Skeletal muscle tissue (tissue), 4 donors: Measurements from ENCODE around the gene RBMS3. TPM values are rescaled to one million over a fixed set of nuclear protein-coding genes. Genes with fewer than 3 reads are reported as not detected.

Experiments
- H3K27ac ChIP-seq: one replicate; pipeline ENCODE4 v1.7.0; 2013; ENCODE audit warnings: mild to moderate bottlenecking, low read depth, low read length, inconsistent platforms
- H3K27me3 ChIP-seq, 3 donors: one replicate each; pipeline ENCODE4 v1.7.0; 2013; ENCODE audit warnings: low read length in 3 of 3; ENCODE audit not compliant: control insufficient read depth in 3 of 3, insufficient read depth in 3 of 3
- H3K36me3 ChIP-seq, 3 donors: one replicate each; pipeline ENCODE4 v1.7.0; 2013; ENCODE audit warnings: low read length in 3 of 3; ENCODE audit not compliant: control insufficient read depth in 3 of 3, insufficient read depth in 3 of 3
- H3K4me1 ChIP-seq, 3 donors: one replicate each; pipeline ENCODE4 v1.7.0; 2013; ENCODE audit warnings: low read length in 3 of 3, mild to moderate bottlenecking in 3 of 3; ENCODE audit not compliant: control insufficient read depth in 3 of 3, insufficient read depth in 3 of 3
- H3K4me3 ChIP-seq, 3 donors: one replicate each; pipeline ENCODE4 v1.7.0; 2013; ENCODE audit warnings: low read length in 3 of 3
- H3K9ac ChIP-seq, 3 donors: one replicate each; pipeline ENCODE4 v1.7.0; 2013; ENCODE audit warnings: low read length in 3 of 3, mild to moderate bottlenecking in 3 of 3, moderate library complexity in 2 of 3, low read depth in 1 of 3
- H3K9me3 ChIP-seq, 3 donors: one replicate each; pipeline ENCODE4 v1.7.0; 2013; ENCODE audit warnings: low read length in 3 of 3; ENCODE audit not compliant: control insufficient read depth in 3 of 3
- total RNA-seq: library from RNA; depleted of rRNA; stranded (reverse); fragments of >200 nt; gene quantifications from one replicate; pipeline ENCODE4 v1.2.3, GENCODE V29; 2014
- donor health status: Osteomylitis.

The RBMS3 gene
- total RNA-seq, 1 donor from 2014 or later: 79.9 TPM

DNA sequence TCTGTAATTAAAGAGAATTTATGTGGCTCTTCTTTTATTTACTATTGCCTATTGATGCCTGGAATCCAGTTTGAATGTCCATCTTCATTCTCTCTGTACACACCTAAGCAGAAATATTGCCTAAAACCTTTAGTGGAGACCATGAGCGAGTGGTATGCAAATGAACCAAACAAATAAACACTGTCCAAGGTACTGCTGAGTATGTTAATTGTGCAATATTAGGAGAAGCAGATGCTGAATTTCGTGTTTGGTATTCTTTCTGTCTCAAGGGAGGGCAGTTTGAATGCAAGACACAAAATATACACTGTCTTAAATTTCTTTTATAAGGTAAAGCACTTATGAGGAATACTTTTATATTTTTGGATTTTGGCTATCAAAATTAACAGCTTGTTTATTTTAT is 440.9 kb downstream of the RBMS3 start:
- H3K27me3 ChIP-seq: no peaks in the 10 kb centered on the region
- no peaks in the 10 kb centered on the region for H3K4me1 ChIP-seq
- H3K9ac ChIP-seq: no peak overlapping the region
- no peaks in the 10 kb centered on the region for H3K9me3 ChIP-seq
- H3K4me3 ChIP-seq: no peak overlapping the region
- H3K27ac ChIP-seq: no peak overlapping the region
- H3K36me3 ChIP-seq: no peaks in the 10 kb centered on the region

DNA sequence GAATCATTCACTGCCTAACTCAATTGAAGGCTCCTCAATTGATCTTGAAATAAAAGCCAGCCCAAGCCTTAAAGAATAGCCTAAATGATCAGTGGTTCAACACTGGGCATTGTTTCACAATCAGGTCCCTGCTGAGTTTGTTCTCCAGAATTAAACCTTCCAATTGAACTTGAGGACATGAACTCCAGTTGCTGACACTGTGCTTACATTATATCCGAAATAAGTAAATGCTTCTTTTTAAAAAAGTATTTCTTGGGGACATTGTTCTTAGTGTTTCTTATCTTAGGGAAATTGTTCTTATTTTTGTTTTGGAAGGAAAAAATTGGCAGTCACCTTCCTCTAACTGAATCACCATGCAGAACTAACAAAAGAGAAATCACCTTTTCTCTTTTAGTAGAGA is 450.2 kb downstream of the RBMS3 start:
- Histone ChIP-seq H3K4me3 (no peak overlapping the region), H3K27me3 (no peaks in the 10 kb centered on the region), H3K4me1 (no peaks in the 10 kb centered on the region), H3K9me3 (no peaks in the 10 kb centered on the region), H3K9ac (no peak overlapping the region), H3K27ac (no peak overlapping the region), H3K36me3 (no peaks in the 10 kb centered on the region)

DNA sequence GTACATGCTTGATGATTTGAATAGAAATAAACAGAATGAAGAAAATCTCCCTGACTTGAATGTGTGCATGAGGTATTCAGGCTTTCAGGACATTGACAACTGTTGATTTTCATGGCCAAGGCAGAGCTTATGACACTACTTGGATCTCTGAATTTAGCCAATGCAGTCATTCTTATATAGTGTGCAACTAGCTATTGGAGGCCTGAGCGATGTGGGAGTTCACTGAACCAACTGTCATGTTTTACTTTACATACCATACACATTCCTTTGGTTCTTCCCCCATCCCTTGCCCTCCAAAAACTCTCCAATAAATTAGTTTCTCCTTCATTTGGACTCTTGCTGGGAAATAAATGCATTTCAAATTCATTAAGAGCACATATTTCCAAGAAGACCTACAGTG is 460.4 kb downstream of the RBMS3 start:
- Histone ChIP-seq H3K36me3 (peaks cover 0 to 2% (median 0%) of the 10 kb centered on the region in 3 donors), H3K9ac (no peak overlapping the region), H3K9me3 (no peaks in the 10 kb centered on the region), H3K27me3 (no peaks in the 10 kb centered on the region), H3K4me1 (no peaks in the 10 kb centered on the region), H3K4me3 (no peak overlapping the region), H3K27ac (no peak overlapping the region)

DNA sequence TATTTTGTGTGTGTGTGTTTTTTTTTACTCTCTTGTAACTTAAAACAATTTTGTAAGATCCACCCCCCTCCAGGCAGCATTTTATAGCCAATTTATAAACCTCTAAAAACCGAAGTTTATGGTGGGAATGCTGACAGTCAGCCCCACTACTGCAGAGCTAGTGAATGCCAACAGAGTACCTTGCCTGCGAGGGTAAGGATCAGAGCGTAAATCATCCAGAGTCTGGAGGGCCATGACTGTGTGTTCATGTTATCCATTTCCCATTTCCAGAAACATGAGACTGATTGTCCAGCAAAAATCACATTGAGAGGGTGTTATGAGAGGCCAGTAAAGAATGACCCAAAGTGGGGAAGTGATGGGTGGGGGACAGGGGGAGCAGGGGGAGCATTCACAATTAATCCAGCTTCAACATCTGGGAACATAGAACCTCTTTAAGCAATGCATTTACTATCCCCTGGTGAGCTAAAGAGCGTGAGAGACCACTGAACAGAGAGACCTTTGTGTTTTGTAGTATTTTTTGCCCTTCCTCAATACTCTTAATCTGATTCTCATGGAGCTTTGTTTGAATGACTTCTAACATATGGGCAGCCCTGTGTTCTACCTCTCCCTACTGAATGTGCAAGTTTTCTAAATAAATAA is 464.5 kb downstream of the RBMS3 start:
- Histone ChIP-seq H3K36me3 (peaks cover 0 to 2% (median 0%) of the 10 kb centered on the region in 3 donors), H3K4me3 (no peak overlapping the region), H3K4me1 (peaks cover 0 to 2% (median 0%) of the 10 kb centered on the region in 3 donors), H3K27ac (no peak overlapping the region), H3K9ac (no peak overlapping the region), H3K27me3 (no peaks in the 10 kb centered on the region), H3K9me3 (no peaks in the 10 kb centered on the region)

DNA sequence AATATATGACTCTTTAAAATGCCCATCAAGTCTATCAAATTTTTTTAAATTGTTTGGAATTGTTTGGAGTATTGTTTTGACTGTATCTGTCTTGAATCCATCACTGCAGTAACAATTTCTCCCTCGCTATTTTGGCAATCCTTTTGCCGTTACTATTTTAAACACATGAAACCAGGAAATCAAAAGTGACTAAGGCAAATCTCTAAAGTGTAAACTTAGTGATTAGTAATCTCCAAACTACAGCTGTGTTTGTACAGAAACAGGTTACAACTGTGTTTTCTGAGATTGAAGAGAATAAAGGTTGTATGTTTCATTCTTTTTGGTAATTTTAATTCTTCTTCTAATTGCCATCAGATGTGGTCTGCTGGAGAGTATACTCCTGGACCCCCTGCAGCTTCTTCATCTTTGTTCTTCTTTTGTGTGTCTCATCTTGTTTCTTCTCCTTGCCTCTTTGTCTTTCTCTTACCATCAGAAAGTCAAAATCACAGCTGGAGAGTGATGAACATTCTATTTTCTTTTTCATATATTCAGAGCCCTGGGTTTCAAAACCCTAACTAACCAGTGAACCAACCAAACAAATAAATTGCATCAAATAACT is 465.4 kb downstream of the RBMS3 start:
- no peak overlapping the region for H3K27ac ChIP-seq
- H3K4me1 ChIP-seq: peaks cover 0 to 2% (median 0%) of the 10 kb centered on the region in 3 donors
- no peak overlapping the region for H3K4me3 ChIP-seq
- H3K9me3 ChIP-seq: no peaks in the 10 kb centered on the region
- no peaks in the 10 kb centered on the region for H3K27me3 ChIP-seq
- H3K36me3 ChIP-seq: no peaks in the 10 kb centered on the region
- no peak overlapping the region for H3K9ac ChIP-seq

DNA sequence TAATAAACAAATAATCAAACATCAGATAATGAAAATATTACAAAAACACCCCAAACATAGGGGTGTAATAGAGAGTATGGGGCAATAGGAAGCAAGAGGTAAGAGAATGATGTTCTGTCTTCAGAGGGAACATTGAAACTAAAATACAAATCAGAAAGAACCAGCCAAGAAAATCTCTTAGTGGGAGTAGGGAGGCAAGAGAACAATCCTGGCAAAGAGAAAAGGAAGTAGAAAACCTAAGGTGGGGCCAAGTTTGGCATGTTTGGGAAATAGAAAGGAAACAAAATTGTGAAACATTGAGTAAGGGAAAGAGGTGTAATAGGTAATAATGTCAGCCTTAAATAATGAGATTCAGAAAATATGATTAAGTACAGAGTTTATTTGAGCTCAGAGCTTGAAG is 467.1 kb downstream of the RBMS3 start:
- no peaks in the 10 kb centered on the region for H3K9me3 ChIP-seq
- no peak overlapping the region for H3K9ac ChIP-seq
- H3K36me3 ChIP-seq: no peaks in the 10 kb centered on the region
- peaks cover 0 to 4% (median 0%) of the 10 kb centered on the region in 3 donors for H3K4me1 ChIP-seq
- H3K27me3 ChIP-seq: no peaks in the 10 kb centered on the region
- no peak overlapping the region for H3K27ac ChIP-seq
- no peak overlapping the region for H3K4me3 ChIP-seq

DNA sequence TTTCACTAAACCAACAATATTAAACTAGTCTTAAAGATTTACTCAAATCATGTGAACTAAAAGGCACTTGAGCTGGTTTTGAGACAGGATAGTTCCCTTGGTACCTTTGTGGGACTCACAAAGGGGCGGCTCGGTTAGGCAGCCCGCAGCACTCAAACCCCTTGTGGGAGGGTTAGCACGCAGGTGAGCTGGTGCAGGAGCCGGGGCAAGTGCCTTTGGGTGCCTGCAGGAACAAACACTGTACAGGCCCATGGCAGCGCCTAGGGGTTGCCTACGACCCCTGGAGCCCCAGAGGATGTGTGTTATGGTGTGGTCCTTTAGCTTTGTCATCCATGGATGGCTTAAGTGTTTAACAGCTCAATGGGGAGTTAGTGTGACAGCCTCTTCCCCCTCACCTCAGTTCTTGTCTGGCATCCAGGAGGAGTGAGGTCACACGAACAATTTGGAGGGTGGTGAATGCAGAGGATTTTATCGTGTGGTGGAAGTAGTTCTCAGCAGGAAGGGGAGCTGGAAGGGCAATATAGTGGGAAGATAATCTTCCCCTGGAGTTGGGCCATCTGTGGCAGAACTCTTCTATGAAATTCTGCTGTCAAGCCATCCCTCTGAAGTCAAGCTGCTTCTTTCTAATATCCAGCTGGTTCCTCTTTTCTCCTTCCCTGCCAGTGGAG is 470.9 kb downstream of the RBMS3 start:
- Histone ChIP-seq H3K4me3 (no peak overlapping the region), H3K4me1 (peaks cover 0 to 4% (median 0%) of the 10 kb centered on the region in 3 donors), H3K27me3 (no peaks in the 10 kb centered on the region), H3K27ac (no peak overlapping the region), H3K9me3 (no peaks in the 10 kb centered on the region), H3K36me3 (no peaks in the 10 kb centered on the region), H3K9ac (no peak overlapping the region)

DNA sequence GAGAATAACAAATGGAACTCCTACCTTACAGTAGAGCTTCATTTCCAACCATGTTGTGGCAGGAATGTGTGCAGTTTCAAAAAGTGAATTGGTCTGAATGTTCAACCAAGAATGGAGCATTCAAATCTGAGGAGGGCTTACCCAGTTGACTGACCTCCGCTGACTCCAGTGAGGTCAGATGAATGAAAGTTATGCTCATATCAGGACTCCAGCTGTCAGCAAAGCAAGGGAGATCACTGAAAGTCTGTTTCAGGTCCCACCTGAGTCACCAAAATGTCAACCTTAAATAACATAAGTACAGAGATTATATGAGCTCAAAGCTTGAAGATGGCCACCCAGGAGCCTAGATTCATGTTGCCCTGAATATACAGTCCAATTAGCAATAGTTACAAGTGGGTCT is 473.5 kb downstream of the RBMS3 start:
- H3K4me1 ChIP-seq: peaks cover 7 to 16% (median 9%) of the 10 kb centered on the region in 3 donors
- H3K27me3 ChIP-seq: no peaks in the 10 kb centered on the region
- no peak overlapping the region for H3K27ac ChIP-seq
- no peak overlapping the region for H3K9ac ChIP-seq
- H3K9me3 ChIP-seq: no peaks in the 10 kb centered on the region
- H3K36me3 ChIP-seq: no peaks in the 10 kb centered on the region
- no peak overlapping the region for H3K4me3 ChIP-seq

DNA sequence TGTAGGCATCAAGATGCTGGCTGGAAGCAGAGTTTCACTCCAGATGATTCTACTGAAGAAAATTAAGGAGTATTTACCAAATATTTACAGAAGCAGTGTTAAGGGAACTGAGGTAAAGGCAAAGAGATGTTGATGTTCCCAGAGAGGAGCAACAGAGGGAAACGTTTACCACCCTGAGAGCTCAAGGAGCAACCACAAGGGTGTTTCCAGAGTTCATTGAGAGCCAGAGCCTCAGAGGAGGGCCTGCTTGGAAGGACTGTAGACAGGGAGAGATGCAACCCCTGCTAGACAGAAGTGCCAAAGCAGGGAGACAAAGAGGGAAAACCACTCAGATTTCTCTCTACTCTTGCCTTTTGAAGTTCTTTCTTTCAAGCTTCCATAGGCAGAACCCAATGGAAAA is 474.5 kb downstream of the RBMS3 start:
- H3K4me1 ChIP-seq: peaks cover 12 to 24% (median 17%) of the 10 kb centered on the region in 3 donors
- H3K27ac ChIP-seq: no peak overlapping the region
- H3K9ac ChIP-seq: no peak overlapping the region
- H3K36me3 ChIP-seq: no peaks in the 10 kb centered on the region
- no peak overlapping the region for H3K4me3 ChIP-seq
- no peaks in the 10 kb centered on the region for H3K27me3 ChIP-seq
- no peaks in the 10 kb centered on the region for H3K9me3 ChIP-seq

DNA sequence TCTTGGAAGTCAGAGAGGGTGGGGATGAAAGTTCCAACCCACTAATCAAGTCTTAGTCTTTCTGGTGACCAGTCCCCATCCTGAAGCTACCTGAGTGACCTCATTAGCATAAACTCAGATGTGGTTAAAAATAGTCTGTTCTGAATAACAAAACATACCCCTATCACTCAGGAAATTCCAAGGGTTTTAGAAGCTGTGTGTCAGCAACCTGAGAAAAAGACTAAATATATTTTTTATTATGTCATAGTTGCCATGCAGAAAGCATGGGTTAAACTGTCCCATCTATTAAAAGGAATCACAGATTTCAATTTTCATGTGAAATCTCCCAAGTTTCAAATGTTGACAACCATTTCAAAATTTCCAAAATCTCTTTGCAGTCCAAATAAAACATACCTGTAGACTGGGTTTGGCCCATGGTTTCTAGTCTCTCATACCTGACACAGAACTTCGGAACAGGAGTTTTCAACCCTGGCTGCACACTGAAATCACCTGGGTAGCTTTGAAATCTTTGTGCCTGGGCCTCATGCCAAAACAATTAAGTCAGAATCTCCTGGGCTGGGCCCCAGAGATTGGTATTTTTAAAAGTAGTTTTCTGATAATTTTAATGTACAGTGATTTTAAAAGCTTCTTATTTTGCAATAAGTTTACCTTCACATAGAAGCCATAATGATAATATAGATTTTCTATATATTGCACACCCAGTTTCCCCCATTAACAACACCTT is 476.3 kb downstream of the RBMS3 start:
- Histone ChIP-seq H3K9ac (no peak overlapping the region), H3K27ac (no peak overlapping the region), H3K4me3 (no peak overlapping the region), H3K36me3 (no peaks in the 10 kb centered on the region), H3K9me3 (no peaks in the 10 kb centered on the region), H3K27me3 (no peaks in the 10 kb centered on the region), H3K4me1 (peaks cover 12 to 21% (median 17%) of the 10 kb centered on the region in 3 donors)
